H7 (cell line): ENCODE data around the gene MDGA2. TPM values are rescaled to one million over a fixed set of nuclear protein-coding genes. Genes with fewer than 3 reads are reported as not detected.

Experiments used
- DNase-seq: peaks from one replicate; pipeline ENCODE4 v3.0.0; 2012
- H3K27me3 ChIP-seq: 2 replicates; pipeline ENCODE4 v1.6.0; 2011; ENCODE audit warnings: mild to moderate bottlenecking, low read length; ENCODE audit not compliant: control insufficient read depth, insufficient read depth
- H3K36me3 ChIP-seq: replicated peaks from 2 replicates; pipeline ENCODE4 v1.5.1; 2011; ENCODE audit warnings: low read length; ENCODE audit not compliant: control insufficient read depth, insufficient read depth
- H3K4me3 ChIP-seq: 2 replicates; pipeline ENCODE4 v1.5.1; 2011; ENCODE audit warnings: low read depth, mild to moderate bottlenecking, control low read depth, low read length, moderate library complexity; ENCODE audit not compliant: insufficient read depth
- total RNA-seq: library from RNA; depleted of rRNA; stranded (reverse); fragments of >200 nt; shearing (Covaris generic); gene quantifications from 2 replicates; pipeline ENCODE4 v1.2.3, GENCODE V29; 2014; rRNA removed

Gene MDGA2
- total RNA-seq: 3.0 and 3.7 TPM in 2 replicates

DNA sequence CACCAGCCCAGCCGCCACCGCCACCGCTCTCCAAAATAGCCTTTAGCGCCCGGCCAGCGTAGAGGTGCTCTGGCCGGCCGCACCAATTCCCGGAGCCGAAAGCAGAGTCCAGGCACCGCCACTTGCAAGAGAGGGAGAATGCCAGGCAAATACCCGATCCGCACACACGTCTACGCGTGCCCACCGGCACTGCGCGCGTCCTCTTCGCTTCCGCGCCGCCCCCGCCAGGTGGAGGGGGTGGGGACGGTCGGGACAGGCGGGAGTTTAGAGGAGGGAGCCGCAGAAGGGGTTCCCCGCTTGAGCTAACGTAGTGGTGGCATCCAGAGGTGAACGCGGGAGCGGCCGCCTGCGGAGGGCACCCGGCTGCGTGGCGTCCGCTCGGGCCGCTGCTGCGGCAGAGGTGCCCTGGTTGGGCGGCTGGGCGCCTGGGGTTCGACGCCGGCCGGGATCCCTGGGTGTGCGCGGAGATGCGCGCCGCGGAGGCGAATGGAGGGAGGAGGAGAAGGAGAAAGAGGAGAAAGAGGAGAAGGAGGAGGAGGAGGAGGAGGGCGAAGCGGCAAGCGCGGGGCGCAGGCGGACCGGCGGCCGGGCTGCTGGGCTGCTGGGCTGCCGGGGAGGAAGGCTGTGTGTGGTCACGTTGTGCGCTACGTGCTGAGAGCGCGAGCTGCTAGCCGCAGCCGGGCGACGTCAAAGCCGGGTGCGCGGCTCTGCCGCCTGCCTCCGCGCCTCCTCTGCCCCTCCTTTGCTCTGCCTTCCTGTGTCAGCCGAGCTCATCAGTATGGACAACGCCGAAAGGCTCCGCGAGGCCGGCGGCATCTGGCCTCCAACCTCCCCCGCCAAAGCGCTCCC lies at the start of gene MDGA2:
Gene MDGA2 (minus strand): TSS at position 140 of the 849 bp plus-strand sequence.
- peak; percentile 85 for DNase-seq
- H3K4me3 ChIP-seq: peak within 1 kb of the TSS; percentile 71
- H3K36me3 ChIP-seq: no peaks in the 10 kb centered on the region
- H3K27me3 ChIP-seq: peaks cover 60% of the 10 kb centered on the region

DNA sequence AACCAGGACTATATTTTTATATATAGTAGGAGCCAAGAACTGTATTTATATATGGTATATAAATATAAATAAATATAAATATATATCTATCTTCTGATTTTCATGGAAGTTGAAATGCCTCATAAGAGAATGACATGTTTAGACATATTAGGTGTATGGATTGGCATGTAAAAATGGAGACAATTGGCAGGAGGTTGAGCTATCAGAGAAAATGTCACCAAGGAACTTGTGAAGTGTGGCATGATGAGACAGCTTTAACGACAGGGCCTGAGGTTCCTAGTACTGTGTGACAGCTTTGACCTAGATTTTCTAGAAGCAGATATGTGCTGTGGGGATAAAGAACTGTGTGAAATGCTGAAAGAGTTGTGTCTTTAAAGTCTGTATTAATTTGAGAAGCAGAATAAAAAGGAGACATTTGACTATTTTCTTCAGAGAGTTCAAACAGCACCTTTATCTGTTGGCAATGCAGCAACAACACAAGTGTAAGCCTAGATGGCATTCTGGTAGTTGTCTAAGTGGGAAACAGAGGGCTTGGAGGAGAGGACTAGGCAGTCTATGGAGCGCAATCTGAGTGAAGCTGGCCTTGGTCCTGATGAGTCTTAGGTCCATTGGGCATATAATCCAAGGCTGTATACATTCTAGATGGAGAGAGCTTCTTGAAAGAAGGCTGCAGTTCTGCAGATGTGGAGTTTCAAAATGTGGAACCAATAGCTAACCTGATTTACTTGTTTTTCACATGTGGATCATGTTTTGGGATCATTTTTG lies 47.7 kb upstream of the MDGA2 start:
- H3K4me3 ChIP-seq: no peak overlapping the region
- no peaks in the 10 kb centered on the region for H3K36me3 ChIP-seq
- DNase-seq: no peak
- H3K27me3 ChIP-seq: no peaks in the 10 kb centered on the region

GRCh38 chr14:47720281-47720680 lies 44.9 kb upstream of the MDGA2 start:
- Histone ChIP-seq H3K36me3 (no peaks in the 10 kb centered on the region), H3K4me3 (no peak overlapping the region), H3K27me3 (no peaks in the 10 kb centered on the region)
- no peak for DNase-seq

GRCh38 chr14:47715330-47715729 lies 39.9 kb upstream of the MDGA2 start:
- no peak overlapping the region for H3K4me3 ChIP-seq
- DNase-seq: no peak

GRCh38 chr14:47710581-47710980 lies 35.2 kb upstream of the MDGA2 start:
- no peaks in the 10 kb centered on the region for H3K36me3 ChIP-seq
- H3K27me3 ChIP-seq: no peaks in the 10 kb centered on the region
- no peak for DNase-seq
- no peak overlapping the region for H3K4me3 ChIP-seq

More at GRCh38 chr14:47715330-47715729, 39.9 kb upstream of the MDGA2 start:
- Histone ChIP-seq H3K36me3 (no peaks in the 10 kb centered on the region), H3K27me3 (no peaks in the 10 kb centered on the region)

GRCh38 chr14:47705683-47706082 lies 30.3 kb upstream of the MDGA2 start:
- Histone ChIP-seq H3K36me3 (no peaks in the 10 kb centered on the region), H3K4me3 (no peak overlapping the region), H3K27me3 (no peaks in the 10 kb centered on the region)
- no peak for DNase-seq

DNA sequence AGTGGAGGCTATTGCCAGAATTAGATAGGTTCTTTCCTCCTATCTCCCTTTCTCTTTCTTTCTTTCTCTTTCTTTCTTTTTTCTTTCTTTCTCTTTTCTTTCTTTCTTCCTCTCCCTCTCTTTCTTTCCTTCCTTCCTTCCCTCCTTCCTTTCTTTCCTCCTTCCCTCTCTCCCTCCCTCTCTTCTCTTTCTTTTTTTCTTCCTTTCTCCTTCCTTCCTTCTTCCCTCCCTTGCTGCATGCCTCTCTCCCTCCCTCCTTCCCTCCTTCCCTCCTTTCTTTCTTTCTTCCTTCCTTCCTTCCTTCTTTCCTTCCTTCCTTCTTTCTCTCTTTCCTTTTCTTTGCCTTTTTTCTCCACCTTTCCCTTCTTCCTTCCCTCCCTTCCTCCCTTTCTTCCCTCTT lies 16.4 kb upstream of the MDGA2 start:
- Histone ChIP-seq H3K27me3 (no peaks in the 10 kb centered on the region), H3K36me3 (no peaks in the 10 kb centered on the region), H3K4me3 (no peak overlapping the region)
- DNase-seq: no peak

DNA sequence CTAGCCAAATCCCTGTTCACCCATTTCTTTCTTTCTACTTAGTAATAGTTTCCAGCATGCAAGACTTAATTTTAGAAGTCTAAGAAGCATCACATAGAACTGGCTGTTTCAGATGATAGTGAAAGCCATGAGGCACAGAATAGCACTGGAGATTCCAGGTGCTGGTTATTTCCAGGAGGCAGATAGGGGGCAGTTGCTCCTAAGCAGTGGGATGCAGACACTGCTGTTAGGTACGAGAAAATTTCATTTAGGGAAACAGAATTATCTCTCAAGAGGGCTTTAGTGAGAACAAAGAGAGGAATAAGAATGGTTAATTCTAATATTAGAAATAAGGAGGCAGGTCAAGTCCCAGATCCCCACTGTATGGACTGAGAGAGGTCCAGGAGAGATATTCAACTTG lies 3.6 kb upstream of the MDGA2 start:
- Histone ChIP-seq H3K36me3 (no peaks in the 10 kb centered on the region), H3K4me3 (no peak overlapping the region), H3K27me3 (peaks cover 37% of the 10 kb centered on the region)
- peak; percentile 46 for DNase-seq

- peaks cover 46% of the 10 kb centered on the region for H3K27me3 ChIP-seq
- no peaks in the 10 kb centered on the region for H3K36me3 ChIP-seq
- no peak for DNase-seq
- H3K4me3 ChIP-seq: no peak overlapping the region
These were observed 2.8 kb upstream of the MDGA2 start for GRCh38 chr14:47678157-47678556.

DNA sequence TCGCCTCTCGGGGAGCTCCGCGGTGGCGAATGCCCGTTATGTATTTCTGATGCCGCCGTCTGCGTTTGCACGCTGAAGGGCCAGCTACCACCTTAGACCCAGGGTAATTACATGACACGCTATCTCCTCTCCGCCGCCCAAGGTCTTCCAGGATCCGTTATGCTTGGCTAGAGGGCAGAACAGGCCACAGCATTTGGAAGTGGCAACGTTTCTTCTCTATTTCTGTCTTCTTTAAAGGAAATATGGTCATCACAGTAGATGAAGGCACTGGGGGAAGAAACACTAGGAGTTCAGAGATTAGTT lies 861 bp upstream of the MDGA2 start:
- no peak for DNase-seq
- Histone ChIP-seq H3K36me3 (no peaks in the 10 kb centered on the region), H3K4me3 (peak overlapping the region; percentile 71), H3K27me3 (peaks cover 60% of the 10 kb centered on the region)

DNA sequence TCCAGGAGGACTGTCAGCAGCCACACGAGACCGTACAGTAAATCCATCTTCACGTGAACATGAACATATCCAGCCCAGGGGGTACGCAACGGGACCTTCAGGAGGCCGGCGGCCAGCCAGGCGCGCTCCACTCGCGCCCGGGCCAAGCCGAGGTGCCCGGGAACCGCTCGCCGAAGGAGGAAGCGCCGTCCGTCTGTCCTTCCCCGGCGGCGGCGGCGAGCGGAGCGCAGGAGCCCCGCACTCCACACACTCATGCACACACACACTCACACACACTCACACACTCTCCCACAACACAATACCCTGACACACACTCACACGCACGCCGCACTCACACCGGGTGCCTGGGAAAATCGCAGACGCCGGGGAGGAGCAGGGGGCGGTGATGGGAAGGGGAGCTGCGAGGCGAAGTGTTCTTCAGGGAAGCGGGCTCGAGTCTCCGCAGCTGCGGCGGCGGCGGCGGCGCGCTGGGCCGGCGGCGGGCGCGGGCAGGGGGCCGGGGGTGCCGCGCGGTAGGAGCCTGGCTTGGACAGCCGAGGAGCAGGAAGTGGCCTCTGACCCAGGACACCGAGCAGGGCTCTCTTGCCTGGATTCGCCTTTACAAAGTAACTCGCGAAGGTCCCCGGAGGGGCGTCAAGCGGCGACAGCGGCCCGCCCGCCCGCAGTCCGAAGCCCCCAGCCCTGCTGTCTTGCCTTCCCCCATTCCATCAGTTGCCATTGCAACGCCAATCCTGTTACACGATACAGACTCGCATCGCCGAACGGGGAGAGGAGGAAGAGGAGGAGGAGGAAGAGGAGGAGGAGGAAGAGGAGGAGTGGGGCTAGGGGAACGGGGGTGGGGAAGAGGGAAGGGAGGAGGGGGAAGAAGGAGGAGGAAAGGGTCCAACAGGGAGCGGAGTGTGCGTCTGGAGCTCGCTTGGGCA lies 601 bp downstream of the MDGA2 start:
- H3K27me3 ChIP-seq: peaks cover 60% of the 10 kb centered on the region
- no peaks in the 10 kb centered on the region for H3K36me3 ChIP-seq
- DNase-seq: peak; percentile 79
- peak overlapping the region; percentile 71 for H3K4me3 ChIP-seq

GRCh38 chr14:47674148-47674542 lies 1.3 kb downstream of the MDGA2 start:
- Histone ChIP-seq H3K4me3 (peak overlapping the region; percentile 71), H3K36me3 (no peaks in the 10 kb centered on the region), H3K27me3 (peaks cover 60% of the 10 kb centered on the region)
- DNase-seq: peak; percentile 68

DNA sequence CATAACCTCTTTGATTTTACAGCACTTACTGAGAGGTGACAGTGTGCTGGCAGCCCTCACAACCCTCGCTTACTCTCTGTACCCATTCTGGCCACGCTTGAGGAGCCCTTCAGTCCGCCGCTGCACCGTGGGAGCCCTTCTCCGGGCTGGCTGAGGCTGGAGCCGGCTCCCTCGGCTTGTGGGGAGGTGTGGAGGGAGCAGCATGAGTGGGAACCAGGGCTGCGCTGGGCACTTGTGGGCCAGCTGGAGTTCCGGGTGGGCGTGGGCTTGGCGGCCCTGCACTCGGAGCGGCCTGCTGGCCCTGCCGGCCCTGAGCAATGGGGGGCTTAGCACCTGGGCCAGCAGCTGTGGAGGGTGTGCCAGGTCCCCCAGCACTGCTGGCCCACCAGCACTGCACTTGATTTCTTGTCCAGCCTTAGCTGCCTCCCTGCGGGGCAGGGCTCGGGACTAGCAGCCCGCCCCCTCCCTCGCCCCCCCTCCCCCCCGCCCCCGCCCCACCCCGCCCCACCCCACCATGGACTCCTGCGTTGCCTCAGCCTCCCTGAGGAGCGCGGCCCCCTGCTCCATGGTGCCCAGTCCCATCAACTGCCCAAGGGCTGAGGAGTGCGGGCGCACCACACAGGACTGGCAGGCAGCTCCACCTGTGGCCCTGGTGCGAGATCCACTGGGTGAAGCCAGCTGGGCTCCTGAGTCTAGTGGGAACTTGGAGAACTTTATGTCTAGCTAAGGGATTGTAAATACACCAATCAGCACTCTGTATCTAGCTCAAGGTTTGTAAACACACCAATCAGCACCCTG lies 9.9 kb downstream of the MDGA2 start:
- no peak for DNase-seq
- no peaks in the 10 kb centered on the region for H3K36me3 ChIP-seq
- no peaks in the 10 kb centered on the region for H3K27me3 ChIP-seq
- no peak overlapping the region for H3K4me3 ChIP-seq

GRCh38 chr14:47662466-47662865 lies 12.9 kb downstream of the MDGA2 start:
- DNase-seq: no peak
- H3K36me3 ChIP-seq: no peaks in the 10 kb centered on the region
- no peaks in the 10 kb centered on the region for H3K27me3 ChIP-seq
- no peak overlapping the region for H3K4me3 ChIP-seq
